Measurements from ENCODE around the gene BRD3OS. TPM values are rescaled to one million over a fixed set of nuclear protein-coding genes. Genes with fewer than 3 reads are reported as not detected.

Gene BRD3OS
- total and polyA plus RNA-seq, 2 donors (not counting 3 experiments of a cell fraction or from before 2014, with no cell fraction given): 11.9 to 15.4 TPM

GRCh38 chr9:133989625-133990365 lies 35.5 kb upstream of the BRD3OS start:
- dilution Hi-C loops (cut with MboI; ENCODE audit: extremely low pct_ligation_motif_present, low sequenced_read_pairs) (no loop called here), intact Hi-C loops (cut with micrococcal nuclease) (loop anchor here (2.0 to 5.0 kb wide), 3 partner anchors 29 to 142 kb away; no protein-coding TSS in a partner anchor)
- ChIA-PET CTCF (interaction anchor here (1.3 kb wide), 1 partner anchor 145 kb away, joined by 3 read pairs; no protein-coding TSS in a partner anchor), POLR2A (no interaction called here)
- Histone ChIP-seq H3K9ac (replicated peaks; ENCODE audit: extremely low read depth, insufficient read depth, low read length) (no peak overlapping the region), H3K79me2 (ENCODE audit: control insufficient read depth, insufficient read depth, low read length) (peaks cover 65% of the 10 kb centered on the region), H3K9me1 (replicated peaks; ENCODE audit: control insufficient read depth, extremely low read depth, insufficient read depth, low read length) (no peaks in the 10 kb centered on the region), H3K27me3 (ENCODE audit: control insufficient read depth in 2 of 2, insufficient read depth in 2 of 2, low read length in 2 of 2) (no peaks in the 10 kb centered on the region), H4K20me1 (replicated peaks; ENCODE audit: control insufficient read depth, extremely low read depth, insufficient read depth, low read length) (no peaks in the 10 kb centered on the region), H3K9me3 (replicated peaks; ENCODE audit: control insufficient read depth, insufficient read depth, low read length) (no peaks in the 10 kb centered on the region), H3K4me3 (replicated peaks in 1 of 3; ENCODE audit: insufficient read depth in 1 of 3, low read depth in 1 of 3, low read length in 3 of 3) (no peak overlapping the region), H3K4me1 (ENCODE audit: control insufficient read depth, extremely low read depth, insufficient read depth, low read length) (peaks cover 15% of the 10 kb centered on the region), H3K4me2 (ENCODE audit: insufficient read depth, low read length) (peak overlapping the region; percentile 42), H2AFZ (ENCODE audit: low read depth, low read length) (no peak overlapping the region), H3K36me3 (ENCODE audit: control insufficient read depth in 2 of 2, extremely low read depth in 1 of 2, insufficient read depth in 2 of 2, low read length in 2 of 2) (no peaks in the 10 kb centered on the region), H3K27ac (ENCODE audit: insufficient read depth, low read depth, low read length) (peak overlapping the region; percentile 1)
- no peak for TF ChIP-seq POLR2A (IDR thresholded peaks at IDR 0.05; ENCODE audit: low read depth, low read length)
- no peak for TF ChIP-seq JUN (IDR thresholded peaks at IDR 0.05; ENCODE audit: borderline replicate concordance, insufficient read depth, insufficient read length, low read depth)
- no peak for TF ChIP-seq POLR2AphosphoS5 (IDR thresholded peaks at IDR 0.05; ENCODE audit: insufficient read depth, low read depth, low read length)
- TF ChIP-seq MYC (IDR thresholded peaks at IDR 0.05; ENCODE audit: low read depth, low read length): no peak
- TF ChIP-seq EZH2 (IDR thresholded peaks at IDR 0.05; ENCODE audit: borderline replicate concordance, low read depth, low read length, severe bottlenecking): no peak
- TF ChIP-seq CTCF (IDR thresholded peaks at IDR 0.05; ENCODE audit: extremely low read depth in 1 of 2, insufficient read depth in 1 of 2, low read depth in 1 of 2, low read length in 2 of 2): no peak
- no peak for TF ChIP-seq GATA2 (IDR thresholded peaks at IDR 0.05; ENCODE audit: insufficient read depth, insufficient read length, low read depth, low read length)
- no peak for TF ChIP-seq MAX (IDR thresholded peaks at IDR 0.05; ENCODE audit: insufficient read depth, insufficient read length)
- TF ChIP-seq FOS (IDR thresholded peaks at IDR 0.05; ENCODE audit: borderline replicate concordance, insufficient read depth, low read length): no peak
- FAIRE-seq (no peak), DNase-seq (ENCODE audit: low read depth, low spot score) (no peak)
- BruUV-seq (replicated peaks): no TSS peak
